HepG2 (cell line): ENCODE measurements around the gene RAPGEF2. TPM values are rescaled to one million over a fixed set of nuclear protein-coding genes. Genes with fewer than 3 reads are reported as not detected.

Source experiments
- ATAC-seq: fragments of 200-7000 bp; cut with Tn5 transposase; 3 replicates; pipeline ENCODE4 v1.9.1; 2020; ENCODE audit warnings: mild to moderate bottlenecking, moderate library complexity
- BruUV-seq: library from RNA; stranded (reverse); fragments of 400-500 nt; replicated peaks from 2 replicates; lab custom pipeline; 2021; lab: Mats Ljungman, UMichigan
- CTCF ChIA-PET: fragments of 300-600 bp; formaldehyde crosslinking; extraction: SDS; loops from one replicate; lab custom pipeline; 2021; ENCODE audit warnings: low total read pairs, inconsistent platforms, low intra/inter-chr PET ratio; lab: Yijun Ruan, JAX
- POLR2A ChIA-PET: fragments of 350-600 bp; sonication (Branson Sonifier 250); formaldehyde crosslinking; loops from one replicate; lab custom pipeline; 2020; ENCODE audit warnings: antibody characterized with exemption, inconsistent platforms; lab: Yijun Ruan, JAX
- DNase-seq: peaks from one replicate; pipeline ENCODE4 v3.0.0-alpha.2; 2015; ENCODE audit warnings: low spot score
- FAIRE-seq: peaks from 3 replicates; lab custom pipeline; 2011; peaks lifted over from hg19 to GRCh38; lab: Jason Lieb, UNC
- H2AFZ ChIP-seq: one replicate; pipeline ENCODE4 v1.6.1; 2011; ENCODE audit warnings: low read length, inconsistent platforms
- H3K27ac ChIP-seq: fragments of 300-600 bp; 3 replicates; pipeline ENCODE4 v1.8.0; 2011; ENCODE audit warnings: mixed run types, mild to moderate bottlenecking, mixed read lengths, low read length, inconsistent platforms; ENCODE audit not compliant: insufficient read depth; ENCODE audit errors: extremely low read length
- H3K27me3 ChIP-seq, 2 experiments: fragments of 200-600 bp in 1 of 2; 2 replicates in 1 of 2; 3 replicates in 1 of 2; pipeline versions ENCODE4 v1.6.0 to v1.8.0; 2011; ENCODE audit warnings: low read length in 2 of 2, mild to moderate bottlenecking in 2 of 2, moderate library complexity in 2 of 2, inconsistent platforms in 1 of 2; ENCODE audit not compliant: insufficient read depth in 2 of 2, control insufficient read depth in 1 of 2
- H3K36me3 ChIP-seq, 2 experiments: fragments of 200-600 bp in 1 of 2; replicated peaks in 1 of 2; 2 replicates in 1 of 2; 3 replicates in 1 of 2; pipeline versions ENCODE4 v1.5.1 to v1.8.0; 2011; ENCODE audit warnings: low read length in 2 of 2, inconsistent platforms in 1 of 2; ENCODE audit not compliant: insufficient read depth in 2 of 2, control insufficient read depth in 1 of 2
- H3K4me1 ChIP-seq: 2 replicates; pipeline ENCODE4 v1.5.1; 2012; ENCODE audit warnings: low read length, inconsistent platforms; ENCODE audit not compliant: insufficient read depth
- H3K4me2 ChIP-seq: 2 replicates; pipeline ENCODE4 v1.6.0; 2011; ENCODE audit warnings: low read depth, low read length, inconsistent platforms
- H3K4me3 ChIP-seq, 3 experiments: fragments of 200-600 bp in 1 of 3; sonication (generic), shearing (Covaris generic) in 1 of 3; replicated peaks in 1 of 3; 2 replicates each; pipeline ENCODE4 v1.5.1; 2011 to 2016; ENCODE audit warnings: low read length in 3 of 3, inconsistent platforms in 2 of 3, low read depth in 2 of 3, mild to moderate bottlenecking in 2 of 3, control low read depth in 1 of 3, mixed read lengths in 1 of 3; ENCODE audit not compliant: insufficient read depth in 1 of 3
- H3K79me2 ChIP-seq: one replicate; pipeline ENCODE4 v1.6.1; 2011; ENCODE audit warnings: low read length, inconsistent platforms; ENCODE audit not compliant: insufficient read depth
- H3K9ac ChIP-seq: 2 replicates; pipeline ENCODE4 v1.6.0; 2011; ENCODE audit warnings: mild to moderate bottlenecking, low read depth, low read length, inconsistent platforms; ENCODE audit not compliant: insufficient read depth
- H3K9me3 ChIP-seq: 2 replicates; pipeline ENCODE4 v1.5.1; 2012; ENCODE audit warnings: mild to moderate bottlenecking, low read length
- H4K20me1 ChIP-seq: 2 replicates; pipeline ENCODE4 v1.6.0; 2011; ENCODE audit warnings: inconsistent platforms, mild to moderate bottlenecking, low read length, moderate library complexity; ENCODE audit not compliant: insufficient read depth
- ARID2 ChIP-seq: sonication (generic); formaldehyde crosslinking; IDR thresholded peaks from 2 replicates; pipeline ENCODE4 v1.8.1; 2022; ENCODE audit warnings: mild to moderate bottlenecking, missing genetic modification reagents, borderline replicate concordance
- ATF3 ChIP-seq: sonication (generic); formaldehyde crosslinking; IDR thresholded peaks from 2 replicates; pipeline ENCODE4 v1.4.0; 2020; ENCODE audit warnings: missing genetic modification reagents
- KLF16 ChIP-seq, 2 experiments: sonication (generic) in 1 of 2; formaldehyde crosslinking in 1 of 2; IDR thresholded peaks; 2 replicates each; pipeline versions ENCODE4 v1.6.1 to v1.8.0; 2016 to 2023; ENCODE audit warnings: missing genetic modification reagents in 2 of 2, missing compliant biosample characterization in 1 of 2
- PLSCR1 ChIP-seq: sonication (generic); formaldehyde crosslinking; IDR thresholded peaks from 2 replicates; pipeline ENCODE4 v1.5.0; 2020; ENCODE audit warnings: missing genetic modification reagents, mild to moderate bottlenecking, borderline replicate concordance
- RXRA ChIP-seq: sonication (generic); formaldehyde crosslinking; IDR thresholded peaks from 2 replicates; pipeline ENCODE4 v1.5.1; 2020; ENCODE audit warnings: missing genetic modification reagents
- SRSF9 ChIP-seq: fragments of 200-400 bp; formaldehyde crosslinking; IDR thresholded peaks from 2 replicates; pipeline ENCODE4 v1.6.1; 2018; ENCODE audit warnings: borderline replicate concordance, mild to moderate bottlenecking, low read depth, low read length; ENCODE audit not compliant: insufficient read depth, poor library complexity, severe bottlenecking
- ZBTB4 ChIP-seq: sonication (generic); formaldehyde crosslinking; IDR thresholded peaks from 2 replicates; pipeline ENCODE4 v1.4.0; 2020; ENCODE audit warnings: missing genetic modification reagents, mild to moderate bottlenecking, borderline replicate concordance
- ZNF629 ChIP-seq: sonication (generic); formaldehyde crosslinking; conservative IDR thresholded peaks from 2 replicates; pipeline ENCODE4 v1.5.0; 2020; ENCODE audit warnings: missing genetic modification reagents
- ZZZ3 ChIP-seq: sonication (generic); formaldehyde crosslinking; IDR thresholded peaks from 2 replicates; pipeline ENCODE4 v1.4.0; 2020; ENCODE audit warnings: missing genetic modification reagents, mild to moderate bottlenecking, borderline replicate concordance
- in situ Hi-C: cut with HindIII; loops from 2 replicates; pipeline ENCODE4 v1.10.0; 2017; ENCODE audit warnings: low pct_unique_long_range_greater_than_20kb; ENCODE audit not compliant: extremely low pct_ligation_motif_present
- intact Hi-C: fragments of 100-400 bp; cut with micrococcal nuclease; formaldehyde crosslinking; loops from one replicate; pipeline ENCODE4 v1.10.0; 2022; ENCODE audit not compliant: unreplicated experiment
- polyA plus RNA-seq, 8 experiments: library from polyadenylated mRNA; depleted of rRNA in 3 of 8; stranded (reverse) in 7 of 8; unstranded in 1 of 8; fragments of >200 nt; fragmentation: Illumina TruSeq in 4 of 8; extraction: Trizol in 4 of 8; gene quantifications; 2 replicates each; pipeline versions ENCODE4 v1.2.1 to v1.2.3, GENCODE V29; 2011 to 2016; ENCODE audit warnings: low read depth in 4 of 8, missing spikeins in 1 of 8, mixed read lengths in 1 of 8; ENCODE audit not compliant: insufficient read depth in 1 of 8
- total RNA-seq, 5 experiments: library from RNA; depleted of rRNA; stranded (reverse); fragments of >200 nt; fragmentation: Illumina TruSeq; extraction: Trizol; gene quantifications; 2 replicates each; pipeline ENCODE4 v1.2.3, GENCODE V29; 2016; ENCODE audit warnings: low read depth in 1 of 5
- TF ChIP-seq, protein P1 (sequence below): conservative IDR thresholded peaks from 2 replicates; pipeline ENCODE4 v1.6.1; 2018; ENCODE audit warnings: missing genetic modification reagents
- TF ChIP-seq, protein P2 (sequence below), 2 experiments: sonication (generic) in 1 of 2; formaldehyde crosslinking in 1 of 2; IDR thresholded peaks; 2 replicates each; pipeline versions ENCODE4 v1.4.0 to v1.6.1; 2016 to 2020; ENCODE audit warnings: borderline replicate concordance in 1 of 2, low read depth in 1 of 2, mild to moderate bottlenecking in 1 of 2, missing genetic modification reagents in 1 of 2
- TF ChIP-seq, protein P3 (sequence below): sonication (generic); formaldehyde crosslinking; IDR thresholded peaks from 2 replicates; pipeline ENCODE4 v1.8.0; 2023; ENCODE audit warnings: mild to moderate bottlenecking, missing genetic modification reagents

The RAPGEF2 gene
- total and polyA plus RNA-seq, 2 of the 13 experiments (the other 11 are each of a cell fraction or from before 2014, with no cell fraction given): 19.2 to 23.0 TPM

GRCh38 chr4:159146488-159146887 is 43.6 kb downstream of the RAPGEF2 start:
- Histone ChIP-seq H3K79me2 (peaks cover 22% of the 10 kb centered on the region), H2AFZ (no peak overlapping the region), H3K9me3 (no peaks in the 10 kb centered on the region), H3K9ac (no peak overlapping the region), H3K4me1 (peaks cover 11% of the 10 kb centered on the region), H3K36me3 (no peaks in the 10 kb centered on the region), H3K27ac (no peak overlapping the region), H3K27me3 (no peaks in the 10 kb centered on the region), H3K4me2 (no peak overlapping the region), H4K20me1 (no peaks in the 10 kb centered on the region), H3K4me3 (no peak overlapping the region)
- ChIA-PET CTCF (no interaction called here), POLR2A (no interaction called here)
- intact Hi-C loops (no loop called here), in situ Hi-C loops (no loop called here)
- BruUV-seq: no TSS peak
- no peak for DNase-seq
- FAIRE-seq: no peak
- ATAC-seq: no peak
- no peak for TF ChIP-seq RXRA
- TF ChIP-seq, protein P1, sequence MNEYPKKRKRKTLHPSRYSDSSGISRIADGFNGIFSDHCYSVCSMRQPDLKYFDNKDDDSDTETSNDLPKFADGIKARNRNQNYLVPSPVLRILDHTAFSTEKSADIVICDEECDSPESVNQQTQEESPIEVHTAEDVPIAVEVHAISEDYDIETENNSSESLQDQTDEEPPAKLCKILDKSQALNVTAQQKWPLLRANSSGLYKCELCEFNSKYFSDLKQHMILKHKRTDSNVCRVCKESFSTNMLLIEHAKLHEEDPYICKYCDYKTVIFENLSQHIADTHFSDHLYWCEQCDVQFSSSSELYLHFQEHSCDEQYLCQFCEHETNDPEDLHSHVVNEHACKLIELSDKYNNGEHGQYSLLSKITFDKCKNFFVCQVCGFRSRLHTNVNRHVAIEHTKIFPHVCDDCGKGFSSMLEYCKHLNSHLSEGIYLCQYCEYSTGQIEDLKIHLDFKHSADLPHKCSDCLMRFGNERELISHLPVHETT (CRISPR knock-in tag): no peak
- no peak for TF ChIP-seq ATF3
- no peak for TF ChIP-seq ZBTB4
- TF ChIP-seq PLSCR1 (CRISPR knock-in tag): no peak
- TF ChIP-seq ZNF629 (CRISPR knock-in tag): no peak
- TF ChIP-seq, protein P2, sequence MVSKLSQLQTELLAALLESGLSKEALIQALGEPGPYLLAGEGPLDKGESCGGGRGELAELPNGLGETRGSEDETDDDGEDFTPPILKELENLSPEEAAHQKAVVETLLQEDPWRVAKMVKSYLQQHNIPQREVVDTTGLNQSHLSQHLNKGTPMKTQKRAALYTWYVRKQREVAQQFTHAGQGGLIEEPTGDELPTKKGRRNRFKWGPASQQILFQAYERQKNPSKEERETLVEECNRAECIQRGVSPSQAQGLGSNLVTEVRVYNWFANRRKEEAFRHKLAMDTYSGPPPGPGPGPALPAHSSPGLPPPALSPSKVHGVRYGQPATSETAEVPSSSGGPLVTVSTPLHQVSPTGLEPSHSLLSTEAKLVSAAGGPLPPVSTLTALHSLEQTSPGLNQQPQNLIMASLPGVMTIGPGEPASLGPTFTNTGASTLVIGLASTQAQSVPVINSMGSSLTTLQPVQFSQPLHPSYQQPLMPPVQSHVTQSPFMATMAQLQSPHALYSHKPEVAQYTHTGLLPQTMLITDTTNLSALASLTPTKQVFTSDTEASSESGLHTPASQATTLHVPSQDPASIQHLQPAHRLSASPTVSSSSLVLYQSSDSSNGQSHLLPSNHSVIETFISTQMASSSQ (IDR thresholded peaks at IDR 0.05; ENCODE audit: low read depth): no peak
- TF ChIP-seq, protein P2 (CRISPR knock-in tag; IDR thresholded peaks at IDR 0.05; ENCODE audit: borderline replicate concordance): no peak
- no peak for TF ChIP-seq ARID2 (CRISPR knock-in tag)
- no peak for TF ChIP-seq KLF16 (CRISPR knock-in tag; IDR thresholded peaks at IDR 0.05)
- TF ChIP-seq SRSF9: no peak
- TF ChIP-seq, protein P3, sequence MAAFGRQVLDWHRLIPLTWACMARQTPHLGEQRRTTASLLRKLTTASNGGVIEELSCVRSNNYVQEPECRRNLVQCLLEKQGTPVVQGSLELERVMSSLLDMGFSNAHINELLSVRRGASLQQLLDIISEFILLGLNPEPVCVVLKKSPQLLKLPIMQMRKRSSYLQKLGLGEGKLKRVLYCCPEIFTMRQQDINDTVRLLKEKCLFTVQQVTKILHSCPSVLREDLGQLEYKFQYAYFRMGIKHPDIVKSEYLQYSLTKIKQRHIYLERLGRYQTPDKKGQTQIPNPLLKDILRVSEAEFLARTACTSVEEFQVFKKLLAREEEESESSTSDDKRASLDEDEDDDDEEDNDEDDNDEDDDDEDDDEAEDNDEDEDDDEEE (CRISPR knock-in tag): no peak
- TF ChIP-seq ZZZ3 (CRISPR knock-in tag): no peak
